ENCODE measurements around the gene ETV3. TPM values are rescaled to one million over a fixed set of nuclear protein-coding genes. Genes with fewer than 3 reads are reported as not detected.

Gene ETV3
- total RNA-seq, 1 donor from 2014 or later = 50.6 TPM

- intact Hi-C loops (cut with micrococcal nuclease) = no loop called here
Observed at GRCh38 chr1:157140063-157140588, 1.9 kb upstream of the ETV3 start.

DNA sequence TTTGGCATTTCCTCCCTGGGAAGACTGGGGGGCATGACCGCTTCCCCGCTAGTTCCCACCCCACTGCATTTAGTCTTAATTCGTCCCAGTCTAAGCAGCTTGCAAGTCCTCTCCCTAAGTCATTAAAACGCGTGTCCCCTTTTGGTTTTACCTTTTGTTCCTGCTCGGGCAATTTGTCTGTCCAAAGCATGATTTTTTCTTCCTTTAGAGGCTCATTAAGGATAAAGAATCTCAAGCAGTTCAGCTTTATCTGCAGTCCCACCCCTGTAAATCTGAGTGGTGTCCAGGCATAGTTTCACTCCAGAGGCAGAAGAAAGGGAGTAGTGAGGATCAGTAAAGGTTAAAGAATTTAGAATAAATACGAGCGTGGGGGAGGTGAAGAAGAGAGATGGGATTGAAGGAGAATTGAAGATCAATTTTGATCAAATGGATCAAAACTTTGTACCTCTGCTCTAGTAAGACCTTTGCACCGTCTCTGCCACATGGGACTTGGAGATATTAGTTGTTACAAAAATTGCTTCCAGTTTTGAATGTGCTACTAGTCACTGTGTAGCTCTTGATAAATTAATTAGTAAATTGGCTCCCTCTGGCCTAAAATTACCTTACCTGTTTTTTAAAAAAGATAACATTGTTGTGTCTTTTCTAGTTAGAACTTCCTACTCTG lies 989 bp upstream of the ETV3 start:
- intact Hi-C loops (cut with micrococcal nuclease) = loop anchor here (5.0 to 10.0 kb wide), 3 partner anchors 47 to 1876 kb away; partner anchors contain the start of gene MEF2D

- intact Hi-C loops (cut with micrococcal nuclease) = loop anchor here (1.0 to 10.0 kb wide), 4 partner anchors 45 to 1877 kb away; partner anchors contain the start of genes MEF2D and SH2D2A
Observed at GRCh38 chr1:157137408-157138219, 581 bp downstream of the ETV3 start.

GRCh38 chr1:157137046-157137407 lies 1.2 kb downstream of the ETV3 start:
- intact Hi-C loops (cut with micrococcal nuclease) = loop anchor here (5.0 to 10.0 kb wide), 3 partner anchors 45 to 1878 kb away; partner anchors contain the start of gene MEF2D

DNA sequence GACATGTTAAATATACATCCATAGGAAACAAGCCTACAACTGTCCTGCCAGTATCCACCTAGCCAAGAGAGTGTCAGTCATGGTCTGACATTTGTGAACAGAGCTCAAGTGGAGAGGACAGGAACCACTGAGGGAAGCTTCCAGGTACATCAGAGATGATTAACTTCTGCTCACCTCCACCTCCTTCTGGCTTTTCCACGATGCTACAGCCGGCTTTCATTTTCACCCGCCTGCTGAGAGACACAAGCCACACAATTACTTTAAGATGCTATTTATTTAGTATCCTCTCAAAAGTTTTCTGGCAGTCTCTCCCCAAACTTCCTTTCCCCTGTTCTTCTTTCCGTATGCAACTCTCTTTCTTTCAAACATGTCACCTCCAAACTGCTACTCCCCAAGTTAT lies 2.1 kb downstream of the ETV3 start:
- intact Hi-C loops (cut with micrococcal nuclease) = loop anchor here (5.0 to 10.0 kb wide), 3 partner anchors 44 to 1879 kb away; partner anchors contain the start of gene MEF2D

- intact Hi-C loops (cut with micrococcal nuclease) = loop anchor here (5.0 to 10.0 kb wide), 3 partner anchors 43 to 1879 kb away; partner anchors contain the start of gene MEF2D
Observed at GRCh38 chr1:157135646-157136045, 2.5 kb downstream of the ETV3 start.

DNA sequence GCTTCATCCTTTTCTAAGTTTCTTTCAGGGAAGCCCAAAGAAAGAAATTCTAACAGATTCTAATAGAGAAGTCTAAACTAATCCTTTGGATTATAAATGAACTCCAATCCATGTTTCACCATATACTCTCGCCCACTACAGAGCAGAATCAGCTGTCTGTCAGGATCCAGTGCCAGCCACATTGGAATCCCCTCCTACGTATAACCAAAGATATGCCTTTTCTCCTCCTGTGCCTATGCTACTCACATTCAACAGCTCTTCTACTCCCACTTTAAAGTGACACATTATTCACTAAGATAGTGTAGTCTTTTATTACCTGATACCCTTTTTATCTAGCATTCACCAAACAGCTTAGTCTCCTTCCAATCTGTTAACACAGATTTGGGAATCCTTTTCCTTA lies 3.1 kb downstream of the ETV3 start:
- intact Hi-C loops (cut with micrococcal nuclease) = loop anchor here (5.0 to 10.0 kb wide), 3 partner anchors 43 to 1880 kb away; partner anchors contain the start of gene MEF2D

GRCh38 chr1:157134442-157134841 lies 3.8 kb downstream of the ETV3 start:
- intact Hi-C loops (cut with micrococcal nuclease) = loop anchor here (10.0 kb wide), 2 partner anchors 630 to 1880 kb away; partner anchors contain the start of gene MEF2D

DNA sequence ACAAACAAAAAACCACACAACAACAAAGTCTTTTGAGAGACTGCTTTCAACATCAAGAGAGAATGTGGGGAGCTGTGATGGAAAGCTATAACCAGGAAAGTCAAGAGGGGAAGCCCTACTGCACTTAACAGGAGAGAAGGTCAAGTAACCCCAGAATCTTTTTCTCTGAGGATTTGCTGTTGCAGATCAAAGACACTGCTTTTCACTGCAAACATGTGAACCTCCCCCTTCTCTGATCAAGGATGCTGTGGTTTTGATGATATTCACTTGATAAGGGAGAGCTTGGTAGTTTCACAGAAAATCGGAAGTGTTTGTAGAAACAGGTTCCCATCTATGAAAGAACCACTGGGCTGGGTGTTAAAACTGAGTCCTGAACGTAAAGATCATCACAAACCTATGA lies 4.8 kb downstream of the ETV3 start:
- intact Hi-C loops (cut with micrococcal nuclease) = loop anchor here (10.0 kb wide), 2 partner anchors 629 to 1881 kb away; partner anchors contain the start of gene MEF2D

- intact Hi-C loops (cut with micrococcal nuclease) = loop anchor here (10.0 kb wide), 2 partner anchors 628 to 1882 kb away; partner anchors contain the start of gene MEF2D
Observed at GRCh38 chr1:157132616-157133167, 5.5 kb downstream of the ETV3 start.

DNA sequence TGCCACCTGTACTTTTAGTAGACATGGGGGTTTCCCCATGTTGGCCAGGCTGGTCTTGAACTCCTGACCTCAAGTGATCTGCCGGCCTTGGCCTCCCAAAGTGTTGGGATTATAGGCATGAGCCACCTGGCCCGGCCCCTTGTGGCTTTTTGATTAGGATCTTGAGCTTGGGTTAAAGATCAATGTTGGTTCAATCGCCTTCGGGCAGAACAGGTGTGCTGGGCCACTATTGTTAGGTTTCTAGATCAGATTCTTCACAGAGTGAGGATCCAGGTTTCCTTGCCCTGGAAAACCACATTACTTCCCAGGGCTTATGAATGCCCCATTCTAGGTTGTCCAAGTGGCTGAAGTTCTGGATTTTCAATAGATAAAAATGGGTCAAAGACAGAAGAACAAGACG lies 6.1 kb downstream of the ETV3 start:
- intact Hi-C loops (cut with micrococcal nuclease) = loop anchor here (10.0 kb wide), 2 partner anchors 627 to 1883 kb away; partner anchors contain the start of gene MEF2D

DNA sequence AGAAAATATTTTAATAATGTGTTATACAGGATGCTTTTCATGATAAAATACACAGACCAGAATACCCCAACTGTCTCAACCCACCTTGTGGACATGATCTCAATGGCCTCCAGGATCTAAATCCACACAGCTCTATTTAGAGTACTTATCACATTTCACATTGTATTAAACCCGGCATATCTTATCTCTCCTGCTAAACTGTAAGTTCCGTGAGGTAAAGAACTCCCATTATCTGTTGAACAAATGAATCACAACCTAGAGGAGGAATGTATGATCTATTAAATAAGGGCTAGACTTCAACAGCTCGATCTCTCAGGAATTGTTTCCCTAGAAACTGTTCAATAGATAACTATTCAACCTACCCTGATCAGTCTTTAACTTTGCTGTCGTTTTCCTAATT lies 6.9 kb downstream of the ETV3 start:
- intact Hi-C loops (cut with micrococcal nuclease) = loop anchor here (10.0 kb wide), 2 partner anchors 626 to 1884 kb away; partner anchors contain the start of gene MEF2D

DNA sequence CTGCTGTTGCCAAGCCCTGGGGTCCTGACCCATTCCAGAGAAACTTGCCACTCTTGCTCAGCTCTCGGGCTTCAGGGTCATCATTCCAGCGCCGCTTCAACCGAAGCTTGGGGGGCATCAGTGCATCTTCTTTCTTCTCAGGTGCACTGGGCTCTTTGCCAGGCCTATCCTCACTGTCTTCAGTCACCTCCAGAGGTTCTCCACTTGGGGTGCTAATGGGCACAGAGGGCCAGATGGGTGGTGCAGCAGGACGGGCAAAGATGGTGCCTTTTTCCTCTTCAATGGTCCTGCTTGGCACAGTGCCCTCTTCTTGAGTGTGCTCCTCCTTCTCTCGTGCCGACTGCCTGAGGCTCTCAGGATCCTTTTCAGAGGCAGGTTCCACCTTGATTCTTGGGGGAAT lies 13.3 kb downstream of the ETV3 start:
- intact Hi-C loops (cut with micrococcal nuclease) = no loop called here

GRCh38 chr1:157119448-157119847 lies 18.7 kb downstream of the ETV3 start:
- intact Hi-C loops (cut with micrococcal nuclease) = no loop called here

DNA sequence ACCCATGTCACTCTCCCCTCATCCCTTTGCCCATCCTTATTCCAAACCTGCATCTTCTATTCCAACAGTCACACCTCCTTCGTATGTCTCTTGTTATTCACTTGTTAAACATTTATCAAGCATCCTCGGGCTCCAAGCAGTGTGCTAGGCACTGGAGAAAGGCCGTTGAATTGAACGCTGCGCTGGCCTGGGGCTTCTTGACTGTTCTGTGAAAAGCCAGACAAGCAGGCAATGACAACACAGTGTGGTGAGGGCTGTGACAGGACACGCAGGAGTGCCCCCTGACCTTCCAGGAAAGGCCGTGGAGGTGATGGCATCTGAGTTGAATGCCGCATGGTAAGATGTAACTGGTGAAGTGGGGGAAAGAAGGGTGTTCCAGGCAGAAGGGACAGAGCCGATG lies 19.2 kb downstream of the ETV3 start:
- intact Hi-C loops (cut with micrococcal nuclease) = no loop called here

DNA sequence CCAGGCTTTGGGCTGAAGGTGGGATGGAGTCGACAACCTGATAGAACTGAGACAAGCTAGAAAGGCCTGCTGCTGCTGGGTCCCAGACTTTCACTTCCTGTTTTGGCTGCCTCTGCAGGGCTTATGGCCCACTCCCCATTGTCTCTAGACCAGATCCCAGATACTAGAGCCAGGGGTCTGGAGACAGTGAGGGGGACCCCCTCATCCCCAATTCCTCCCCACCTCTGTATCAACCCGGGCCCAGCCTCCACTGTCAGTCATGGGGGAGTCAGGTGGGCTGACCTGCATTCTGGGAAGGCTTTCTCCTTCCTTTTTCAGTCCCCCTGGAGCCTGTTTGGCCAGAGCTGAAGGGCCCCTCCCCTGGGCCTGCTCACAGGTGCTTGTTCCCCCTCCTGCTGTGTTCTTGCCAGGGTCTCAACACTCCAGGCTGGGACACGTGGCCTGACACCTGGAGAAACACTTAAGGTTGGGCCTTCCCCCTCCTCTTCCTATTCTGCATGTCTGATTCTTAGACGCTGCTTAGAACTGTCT lies 20.6 kb downstream of the ETV3 start:
- intact Hi-C loops (cut with micrococcal nuclease) = no loop called here

- intact Hi-C loops (cut with micrococcal nuclease) = no loop called here
Observed at GRCh38 chr1:157116737-157117103, 21.5 kb downstream of the ETV3 start.

DNA sequence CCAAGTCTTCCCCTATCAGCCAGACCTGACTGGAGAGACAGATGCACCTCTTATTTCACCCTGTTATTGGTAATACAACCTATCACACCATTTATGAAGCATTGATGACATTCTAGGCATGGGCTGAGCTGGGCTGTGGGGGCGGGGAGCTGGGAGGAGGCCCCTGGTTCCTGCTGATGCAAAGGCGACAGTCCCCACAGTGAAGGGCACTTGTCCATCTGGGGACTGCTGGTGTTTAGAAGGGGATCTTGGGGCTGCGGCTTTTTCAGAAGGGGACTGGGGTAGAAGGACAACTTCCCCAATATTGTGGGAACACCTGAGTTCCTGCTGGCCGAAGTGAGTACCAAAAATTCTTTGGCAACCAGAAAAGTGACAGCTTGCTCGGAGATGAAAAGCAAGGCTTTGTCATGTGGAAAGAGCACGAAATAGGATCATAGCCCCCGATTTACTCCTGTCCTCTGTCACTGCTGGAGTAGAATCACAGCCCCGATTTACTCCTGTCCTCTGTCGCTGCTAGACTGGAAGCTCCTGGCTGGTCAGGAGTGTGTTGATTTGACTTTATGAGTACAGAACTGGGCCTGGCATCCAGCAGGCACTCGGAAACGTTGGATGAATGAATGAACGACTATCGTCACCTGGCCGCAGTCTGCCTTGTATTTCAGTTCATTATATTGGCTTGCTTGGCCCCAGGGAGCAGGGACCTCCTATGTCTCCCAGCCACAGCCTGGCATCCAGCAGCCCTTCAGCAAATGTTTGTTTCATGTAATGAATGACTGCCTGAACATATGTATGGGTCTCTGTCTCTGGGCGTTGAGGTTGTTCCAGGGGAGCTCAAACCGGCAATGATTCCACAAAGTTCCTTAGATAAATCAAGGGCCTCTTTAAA lies 22.1 kb downstream of the ETV3 start:
- intact Hi-C loops (cut with micrococcal nuclease) = no loop called here

- intact Hi-C loops (cut with micrococcal nuclease) = no loop called here
Observed at GRCh38 chr1:157115429-157115838, 22.8 kb downstream of the ETV3 start.
